Loucy (cell line): ENCODE measurements around the gene CGB8.

Source experiments
- H2AFZ ChIP-seq: fragments of 200-600 bp; sonication (generic); 2 replicates; pipeline ENCODE4 v1.6.0; 2016; ENCODE audit warnings: antibody characterized with exemption, mild to moderate bottlenecking, low read length, moderate library complexity
- H3F3A ChIP-seq: fragments of 200-600 bp; 2 replicates; pipeline ENCODE4 v1.6.0; 2016; ENCODE audit warnings: antibody characterized with exemption, low read depth, mild to moderate bottlenecking
- H3K27me3 ChIP-seq: fragments of 200-600 bp; sonication (generic); 2 replicates; pipeline ENCODE4 v1.6.1; 2014; ENCODE audit warnings: low read length, mild to moderate bottlenecking; ENCODE audit not compliant: insufficient read depth, poor library complexity, severe bottlenecking
- H3K36me3 ChIP-seq: fragments of 200-600 bp; sonication (generic); 2 replicates; pipeline ENCODE4 v1.6.1; 2016; ENCODE audit warnings: low read length; ENCODE audit not compliant: insufficient read depth
- H3K4me1 ChIP-seq: fragments of 200-600 bp; sonication (generic); 2 replicates; pipeline ENCODE4 v1.5.1; 2014; ENCODE audit warnings: low read length, mild to moderate bottlenecking; ENCODE audit not compliant: insufficient read depth, poor library complexity, severe bottlenecking
- H3K4me2 ChIP-seq: fragments of 200-600 bp; sonication (generic); 2 replicates; pipeline ENCODE4 v1.6.0; 2014; ENCODE audit warnings: antibody characterized with exemption, low read length, low read depth, mild to moderate bottlenecking; ENCODE audit not compliant: poor library complexity, severe bottlenecking
- H3K4me3 ChIP-seq: fragments of 200-600 bp; sonication (generic); 2 replicates; pipeline ENCODE4 v1.5.1; 2014; ENCODE audit warnings: low read length, mild to moderate bottlenecking, mixed read lengths; ENCODE audit not compliant: poor library complexity, severe bottlenecking
- H3K79me2 ChIP-seq: fragments of 200-600 bp; sonication (generic); 2 replicates; pipeline ENCODE4 v1.6.1; 2014; ENCODE audit warnings: low read length; ENCODE audit not compliant: insufficient read depth
- H3K9ac ChIP-seq: fragments of 200-600 bp; sonication (generic); 2 replicates; pipeline ENCODE4 v1.6.0; 2014; ENCODE audit warnings: mild to moderate bottlenecking, low read depth, low read length, moderate library complexity; ENCODE audit not compliant: poor library complexity, severe bottlenecking
- H3K9me2 ChIP-seq: fragments of 200-600 bp; sonication (generic); replicated peaks from 2 replicates; pipeline ENCODE4 v1.6.1; 2016; ENCODE audit warnings: low read depth, low read length, mixed read lengths
- H3K9me3 ChIP-seq: fragments of 200-600 bp; sonication (generic); 2 replicates; pipeline ENCODE4 v1.6.1; 2014; ENCODE audit warnings: mild to moderate bottlenecking, antibody characterized with exemption, low read length, low read depth; ENCODE audit not compliant: insufficient read depth
- H4K20me1 ChIP-seq: fragments of 200-600 bp; sonication (generic); 2 replicates; pipeline ENCODE4 v1.6.0; 2014; ENCODE audit warnings: antibody characterized with exemption, low read length, mild to moderate bottlenecking; ENCODE audit not compliant: insufficient read depth, poor library complexity, severe bottlenecking
- EZH2phosphoT487 ChIP-seq: fragments of 200-600 bp; IDR thresholded peaks from 2 replicates; pipeline ENCODE4 v1.6.1; 2018; ENCODE audit warnings: antibody characterized with exemption, mild to moderate bottlenecking, moderate library complexity, borderline replicate concordance
- TF ChIP-seq, protein P1 (sequence below): fragments of 200-600 bp; sonication (generic); conservative IDR thresholded peaks from 2 replicates; pipeline ENCODE4 v1.5.1; 2014; ENCODE audit warnings: mild to moderate bottlenecking, antibody characterized with exemption, low read length

The CGB8 gene

DNA sequence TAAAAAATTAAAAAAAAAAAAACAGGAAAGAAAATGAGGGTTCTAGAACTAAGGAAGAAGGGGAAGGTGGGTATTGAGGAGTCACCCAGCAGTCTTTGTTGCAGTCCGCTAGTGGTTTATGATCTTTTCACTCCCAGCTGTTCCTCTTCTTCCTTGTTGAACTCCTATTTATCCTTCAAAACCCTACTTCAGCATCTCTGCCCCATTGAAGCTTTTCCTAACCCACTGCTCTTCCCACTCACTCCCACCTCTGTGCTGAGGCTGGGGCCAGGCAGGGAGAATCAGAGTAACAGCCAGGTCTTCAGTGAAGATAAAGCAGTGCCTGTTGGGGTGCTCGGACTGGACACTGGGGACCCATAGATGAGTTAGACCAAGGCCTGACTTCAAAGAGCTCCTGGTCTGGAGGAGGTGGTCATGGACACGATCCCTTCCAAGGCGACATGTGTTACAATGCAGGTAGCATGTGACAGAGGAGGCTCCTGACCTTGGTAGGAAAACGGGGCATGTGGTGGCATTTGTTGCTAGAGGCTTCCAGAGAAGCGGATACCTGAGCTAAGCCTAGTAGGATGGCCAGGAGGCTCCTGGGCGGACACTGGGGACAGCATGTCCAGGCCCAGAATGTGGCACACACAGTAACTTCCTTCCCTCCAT is 43.8 kb downstream of the CGB8 start:
- Histone ChIP-seq H3F3A (no peaks in the 10 kb centered on the region), H3K27me3 (no peaks in the 10 kb centered on the region), H2AFZ (no peak overlapping the region), H3K9ac (no peak overlapping the region), H3K4me2 (no peak overlapping the region), H4K20me1 (peaks cover under 1% of the 10 kb centered on the region), H3K36me3 (peaks cover 46% of the 10 kb centered on the region; the same call in 1 of the 2 replicates), H3K4me1 (no peaks in the 10 kb centered on the region), H3K4me3 (no peak overlapping the region), H3K79me2 (no peaks in the 10 kb centered on the region), H3K9me2 (no peaks in the 10 kb centered on the region), H3K9me3 (no peaks in the 10 kb centered on the region)
- TF ChIP-seq EZH2phosphoT487: no peak
- TF ChIP-seq, protein P1, sequence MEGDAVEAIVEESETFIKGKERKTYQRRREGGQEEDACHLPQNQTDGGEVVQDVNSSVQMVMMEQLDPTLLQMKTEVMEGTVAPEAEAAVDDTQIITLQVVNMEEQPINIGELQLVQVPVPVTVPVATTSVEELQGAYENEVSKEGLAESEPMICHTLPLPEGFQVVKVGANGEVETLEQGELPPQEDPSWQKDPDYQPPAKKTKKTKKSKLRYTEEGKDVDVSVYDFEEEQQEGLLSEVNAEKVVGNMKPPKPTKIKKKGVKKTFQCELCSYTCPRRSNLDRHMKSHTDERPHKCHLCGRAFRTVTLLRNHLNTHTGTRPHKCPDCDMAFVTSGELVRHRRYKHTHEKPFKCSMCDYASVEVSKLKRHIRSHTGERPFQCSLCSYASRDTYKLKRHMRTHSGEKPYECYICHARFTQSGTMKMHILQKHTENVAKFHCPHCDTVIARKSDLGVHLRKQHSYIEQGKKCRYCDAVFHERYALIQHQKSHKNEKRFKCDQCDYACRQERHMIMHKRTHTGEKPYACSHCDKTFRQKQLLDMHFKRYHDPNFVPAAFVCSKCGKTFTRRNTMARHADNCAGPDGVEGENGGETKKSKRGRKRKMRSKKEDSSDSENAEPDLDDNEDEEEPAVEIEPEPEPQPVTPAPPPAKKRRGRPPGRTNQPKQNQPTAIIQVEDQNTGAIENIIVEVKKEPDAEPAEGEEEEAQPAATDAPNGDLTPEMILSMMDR: no peak

DNA sequence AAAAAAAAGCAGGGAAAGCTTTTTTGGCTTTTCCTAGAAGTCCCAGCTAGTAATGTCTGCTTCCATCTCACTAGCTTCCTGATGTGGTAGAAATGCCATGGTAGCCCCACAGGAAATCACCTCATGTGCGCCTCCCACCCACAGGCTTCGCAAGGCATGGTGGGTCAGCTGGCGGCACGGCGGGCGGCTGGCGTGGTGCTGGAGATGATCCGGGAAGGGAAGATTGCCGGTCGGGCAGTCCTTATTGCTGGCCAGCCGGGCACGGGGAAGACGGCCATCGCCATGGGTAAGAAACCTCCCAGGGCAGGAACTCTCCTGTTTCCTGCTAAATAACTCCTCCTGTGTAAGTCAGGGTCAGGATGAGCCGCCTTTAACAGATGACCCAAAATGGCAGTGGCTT is 44.8 kb downstream of the CGB8 start:
- H3K9me2 ChIP-seq: no peaks in the 10 kb centered on the region
- no peaks in the 10 kb centered on the region for H3K9me3 ChIP-seq
- H3K9ac ChIP-seq: no peak overlapping the region
- H4K20me1 ChIP-seq: peaks cover 5% of the 10 kb centered on the region
- peaks cover 41% of the 10 kb centered on the region; the same call in 1 of the 2 replicates for H3K36me3 ChIP-seq
- peaks cover 6% of the 10 kb centered on the region; the same call in 1 of the 2 replicates for H3K79me2 ChIP-seq
- no peaks in the 10 kb centered on the region for H3K27me3 ChIP-seq
- no peak overlapping the region for H3K4me2 ChIP-seq
- TF ChIP-seq, protein P1: no peak
- TF ChIP-seq EZH2phosphoT487: no peak
- no peaks in the 10 kb centered on the region for H3K4me1 ChIP-seq
- no peak overlapping the region for H3K4me3 ChIP-seq
- H3F3A ChIP-seq: no peaks in the 10 kb centered on the region
- no peak overlapping the region for H2AFZ ChIP-seq

DNA sequence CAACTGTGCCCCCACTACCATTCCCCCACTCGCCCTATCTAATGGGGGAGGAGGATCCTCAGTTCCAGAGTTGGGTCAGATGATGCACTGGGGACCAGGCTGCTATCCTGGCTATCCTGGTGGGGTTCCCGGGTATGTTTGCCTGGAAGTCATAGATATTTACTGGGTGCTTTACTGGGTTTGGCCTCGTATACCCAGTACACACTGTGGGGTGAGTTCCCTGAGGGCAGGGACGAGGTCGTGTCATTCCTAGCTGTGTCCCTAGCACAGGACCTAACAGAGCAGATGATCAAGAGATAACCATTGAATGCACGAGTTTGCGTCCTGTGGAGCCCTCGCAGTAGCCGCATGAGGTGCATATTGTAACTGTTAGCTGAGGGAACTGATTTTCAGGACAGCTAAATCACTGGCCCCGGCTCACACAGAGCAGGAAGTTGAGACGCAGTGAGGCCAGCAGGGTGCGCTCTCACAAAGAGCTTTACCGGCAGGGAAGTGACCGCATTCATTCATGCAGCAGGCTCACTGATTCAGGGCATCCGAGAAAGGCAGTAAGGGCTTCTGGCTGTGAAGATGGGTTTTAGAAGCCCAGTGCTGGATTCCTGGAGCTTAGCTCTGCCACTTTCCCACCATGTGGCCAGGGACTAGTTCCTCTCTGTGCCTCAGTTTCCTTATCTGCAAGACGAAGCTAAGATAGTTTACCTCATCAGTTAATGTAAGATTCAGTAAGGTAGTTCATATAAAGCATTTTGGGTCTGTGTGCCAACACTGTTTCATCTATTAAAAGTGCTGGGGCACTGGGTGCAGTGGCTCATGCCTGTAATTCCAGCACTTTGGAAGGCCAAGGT is 49.2 kb downstream of the CGB8 start:
- Histone ChIP-seq H3K27me3 (no peaks in the 10 kb centered on the region), H4K20me1 (peaks cover 22% of the 10 kb centered on the region), H3K4me1 (peaks cover 7% of the 10 kb centered on the region), H2AFZ (no peak overlapping the region), H3K4me2 (no peak overlapping the region), H3K9ac (no peak overlapping the region), H3F3A (no peaks in the 10 kb centered on the region), H3K79me2 (peaks cover 45% of the 10 kb centered on the region), H3K4me3 (no peak overlapping the region), H3K36me3 (peaks cover 15% of the 10 kb centered on the region; the same call in 1 of the 2 replicates), H3K9me2 (no peaks in the 10 kb centered on the region), H3K9me3 (no peaks in the 10 kb centered on the region)
- TF ChIP-seq, protein P1: peak; percentile 76
- no peak for TF ChIP-seq EZH2phosphoT487
